WERI-Rb-1 (cell line): ENCODE results near the gene ASB4.

Source experiments
- DNase-seq: peaks from one replicate; pipeline ENCODE4 v3.0.0-alpha.2; 2020
- H3K27ac ChIP-seq: fragments of 250-450 bp; sonication (Bioruptor Pico); 2 replicates; pipeline ENCODE4 v1.5.1; 2020; ENCODE audit warnings: mild to moderate bottlenecking, moderate library complexity
- H3K27me3 ChIP-seq: fragments of 250-450 bp; sonication (Bioruptor Pico); 2 replicates; pipeline ENCODE4 v1.5.1; 2021; ENCODE audit warnings: mild to moderate bottlenecking, low read depth, moderate library complexity; ENCODE audit not compliant: insufficient read depth, severe bottlenecking
- H3K36me3 ChIP-seq: fragments of 250-450 bp; sonication (Bioruptor Pico); 2 replicates; pipeline ENCODE4 v1.5.1; 2020; ENCODE audit warnings: mild to moderate bottlenecking, moderate library complexity
- H3K4me3 ChIP-seq: 2 replicates; pipeline ENCODE4 v1.5.1; 2011; ENCODE audit warnings: low read depth, mild to moderate bottlenecking, control low read depth, low read length
- H3K9me3 ChIP-seq: fragments of 250-450 bp; sonication (Bioruptor Pico); 2 replicates; pipeline ENCODE4 v1.5.1; 2021; ENCODE audit warnings: mild to moderate bottlenecking, moderate library complexity; ENCODE audit not compliant: severe bottlenecking
- CTCF ChIP-seq: IDR thresholded peaks from 2 replicates; pipeline ENCODE4 v1.5.1; 2011; ENCODE audit warnings: low read depth, mild to moderate bottlenecking, control low read depth, inconsistent platforms, low read length

ASB4 gene, protein sequence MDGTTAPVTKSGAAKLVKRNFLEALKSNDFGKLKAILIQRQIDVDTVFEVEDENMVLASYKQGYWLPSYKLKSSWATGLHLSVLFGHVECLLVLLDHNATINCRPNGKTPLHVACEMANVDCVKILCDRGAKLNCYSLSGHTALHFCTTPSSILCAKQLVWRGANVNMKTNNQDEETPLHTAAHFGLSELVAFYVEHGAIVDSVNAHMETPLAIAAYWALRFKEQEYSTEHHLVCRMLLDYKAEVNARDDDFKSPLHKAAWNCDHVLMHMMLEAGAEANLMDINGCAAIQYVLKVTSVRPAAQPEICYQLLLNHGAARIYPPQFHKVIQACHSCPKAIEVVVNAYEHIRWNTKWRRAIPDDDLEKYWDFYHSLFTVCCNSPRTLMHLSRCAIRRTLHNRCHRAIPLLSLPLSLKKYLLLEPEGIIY

DNA sequence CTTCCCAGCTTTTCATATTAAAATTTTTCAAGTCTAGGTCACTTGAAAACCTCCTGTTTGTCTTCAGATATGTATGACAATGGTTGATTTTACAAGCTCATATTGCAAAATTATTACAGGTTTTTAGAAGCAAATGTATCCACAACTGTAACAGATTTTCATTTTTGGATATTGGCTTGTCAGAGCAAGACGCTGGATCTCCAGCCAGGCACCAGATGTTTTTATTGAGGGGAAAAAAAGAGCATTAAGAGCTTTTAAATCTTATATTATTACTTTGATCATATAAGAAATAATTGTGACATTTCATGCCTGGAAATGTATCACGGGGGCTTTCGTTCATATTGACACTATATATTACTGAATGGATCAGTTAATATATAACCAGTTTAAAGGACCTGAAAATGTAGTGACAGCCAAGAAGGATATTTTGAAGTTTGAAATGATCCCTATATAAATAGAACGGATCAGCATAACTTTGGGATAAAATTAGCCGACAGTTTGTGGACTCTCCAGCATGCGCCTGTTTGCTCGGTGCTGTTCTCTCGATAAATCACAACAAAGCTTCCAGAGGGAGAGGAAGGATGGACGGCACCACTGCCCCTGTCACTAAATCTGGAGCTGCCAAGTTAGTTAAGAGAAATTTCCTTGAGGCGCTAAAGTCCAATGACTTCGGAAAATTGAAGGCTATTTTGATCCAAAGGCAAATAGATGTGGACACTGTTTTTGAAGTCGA is at the start of gene ASB4:
TSS of gene ASB4 (plus strand) at position 553 of the 733 bp plus-strand sequence. CDS start at position 582, 29 bp downstream.
- Histone ChIP-seq H3K27me3 (no peaks in the 10 kb centered on the region), H3K36me3 (no peaks in the 10 kb centered on the region), H3K9me3 (no peaks in the 10 kb centered on the region), H3K4me3 (no peak within 1 kb of the TSS), H3K27ac (no peak within 1 kb of the TSS)
- TF ChIP-seq CTCF: no peak
- DNase-seq: no peak

- Histone ChIP-seq H3K27ac (no peak overlapping the region), H3K4me3 (no peak overlapping the region), H3K27me3 (no peaks in the 10 kb centered on the region), H3K9me3 (no peaks in the 10 kb centered on the region), H3K36me3 (no peaks in the 10 kb centered on the region)
- no peak for TF ChIP-seq CTCF
- DNase-seq: no peak
Observed at GRCh38 chr7:95436407-95436806, 49.3 kb upstream of the ASB4 start.

GRCh38 chr7:95440394-95441038 is 45.2 kb upstream of the ASB4 start:
- TF ChIP-seq CTCF: no peak
- Histone ChIP-seq H3K9me3 (no peaks in the 10 kb centered on the region), H3K27ac (no peak overlapping the region), H3K4me3 (no peak overlapping the region), H3K36me3 (no peaks in the 10 kb centered on the region), H3K27me3 (no peaks in the 10 kb centered on the region)
- no peak for DNase-seq

GRCh38 chr7:95441042-95441823 is 44.5 kb upstream of the ASB4 start:
- Histone ChIP-seq H3K27me3 (no peaks in the 10 kb centered on the region), H3K9me3 (no peaks in the 10 kb centered on the region), H3K36me3 (no peaks in the 10 kb centered on the region), H3K4me3 (no peak overlapping the region), H3K27ac (no peak overlapping the region)
- no peak for TF ChIP-seq CTCF
- no peak for DNase-seq

DNA sequence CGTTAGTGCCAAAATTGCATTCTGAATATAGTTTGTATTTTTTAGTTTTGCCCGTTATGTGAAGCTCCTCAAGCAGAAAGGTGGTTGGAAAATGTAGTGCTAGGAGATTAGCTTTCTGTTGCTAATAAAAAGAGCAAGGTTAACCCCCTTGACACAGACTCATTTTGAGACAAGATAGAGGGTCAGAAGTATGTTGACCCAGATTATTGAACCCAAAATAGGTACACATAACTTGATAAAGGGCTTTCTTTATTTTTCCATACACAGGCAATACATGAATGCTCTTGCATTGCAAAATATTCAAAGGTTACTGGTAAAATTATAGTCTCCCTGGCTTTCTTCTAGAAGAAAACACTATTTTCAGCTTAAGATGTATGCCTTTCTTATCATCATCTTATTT is 40.9 kb upstream of the ASB4 start:
- no peaks in the 10 kb centered on the region for H3K9me3 ChIP-seq
- no peak for TF ChIP-seq CTCF
- H3K4me3 ChIP-seq: no peak overlapping the region
- H3K36me3 ChIP-seq: no peaks in the 10 kb centered on the region
- no peaks in the 10 kb centered on the region for H3K27me3 ChIP-seq
- no peak for DNase-seq
- no peak overlapping the region for H3K27ac ChIP-seq
